DMS53 treated with DMSO at 0.1 percent for 48 hours (cell line): Measurements from ENCODE around the gene CD69.
"Not testable (repeated sequence)": the region's sequence is repeated elsewhere in the genome, so short reads cannot be mapped to it uniquely, and the experiment has no call there.

ENCODE experiments used
- DNase-seq: peaks from one replicate; lab custom pipeline; 2025; ENCODE audit not compliant: unreplicated experiment; lab: John Stamatoyannopoulos, UW

The CD69 gene

GRCh38 chr12:9724023-9724422 lies 36.7 kb downstream of the CD69 start:
- DNase-seq = no peak

DNA sequence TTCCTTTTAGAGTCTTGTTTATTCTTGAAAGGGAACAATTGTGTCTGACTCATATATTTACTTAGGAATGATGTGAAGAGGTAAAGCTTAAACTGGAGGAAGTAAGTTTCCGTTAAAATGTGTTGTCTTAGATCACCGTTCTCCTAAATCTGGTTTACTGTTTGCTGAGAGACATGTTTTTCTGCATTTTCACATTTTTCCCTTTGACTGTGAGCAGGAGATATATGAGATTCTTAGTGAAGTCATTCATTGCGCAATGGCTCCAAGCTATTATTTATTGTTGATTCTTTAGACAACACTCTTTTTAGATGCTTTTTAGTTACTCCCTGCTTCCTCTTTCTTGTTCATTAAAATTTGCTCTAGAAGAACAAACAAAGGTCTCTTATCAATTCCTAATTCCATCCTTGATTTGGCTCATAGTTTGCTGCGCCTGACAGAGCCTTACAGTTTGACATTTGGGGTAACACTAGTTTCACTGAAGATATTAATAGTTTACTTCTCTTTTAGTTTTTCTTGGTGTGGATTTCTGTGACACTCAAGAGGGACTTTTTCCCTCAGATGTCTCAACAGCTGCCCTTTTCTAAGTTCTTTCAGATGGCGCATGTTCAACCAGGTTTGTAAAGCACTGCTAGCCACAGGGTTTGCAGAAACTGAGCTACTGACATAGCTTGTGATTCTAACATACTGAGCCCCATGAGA lies 39.2 kb downstream of the CD69 start:
- DNase-seq = peak; percentile 91

GRCh38 chr12:9719790-9720189 lies 40.9 kb downstream of the CD69 start:
- DNase-seq = no peak

GRCh38 chr12:9718968-9719367 lies 41.7 kb downstream of the CD69 start:
- peak; percentile 66 for DNase-seq

DNA sequence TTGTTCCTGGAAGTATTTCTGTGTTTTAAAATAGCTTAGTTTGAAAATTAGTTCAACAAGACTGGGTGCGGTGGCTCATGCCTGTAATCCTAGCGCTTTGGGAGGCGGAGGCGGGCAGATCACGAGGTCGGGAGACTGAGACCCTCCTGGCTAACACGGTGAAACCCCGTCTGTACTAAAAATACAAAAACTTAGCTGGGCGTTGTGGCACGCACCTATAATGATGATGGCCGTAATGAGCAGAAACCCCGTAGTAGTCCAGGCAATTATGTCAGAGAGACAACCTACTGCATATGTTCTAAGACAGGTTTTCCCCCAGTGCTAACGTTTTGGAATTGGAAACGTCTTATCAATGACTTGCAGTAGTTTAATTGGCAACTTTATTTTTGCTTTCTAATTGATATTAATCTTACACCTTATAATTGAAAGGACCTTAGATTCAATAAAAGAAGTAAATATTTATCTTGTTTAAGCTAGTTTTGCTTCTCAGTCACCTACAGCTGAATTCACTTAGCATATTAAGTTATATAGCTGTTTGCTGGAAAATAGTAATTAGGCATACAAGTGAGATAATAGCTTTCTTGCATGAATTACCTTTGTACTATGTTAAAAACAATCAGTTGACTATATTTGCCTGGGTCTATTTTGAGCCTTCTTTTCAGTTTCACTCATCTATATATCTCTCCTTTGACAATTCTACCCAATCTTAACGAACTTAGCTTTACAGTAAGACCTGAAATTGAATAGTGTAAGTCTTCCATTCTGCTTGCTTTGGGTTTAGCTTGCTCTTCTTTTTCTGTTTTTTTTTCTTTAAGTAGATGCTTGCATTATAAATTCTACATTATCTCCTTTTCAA lies 43.4 kb downstream of the CD69 start:
- DNase-seq = no peak

DNA sequence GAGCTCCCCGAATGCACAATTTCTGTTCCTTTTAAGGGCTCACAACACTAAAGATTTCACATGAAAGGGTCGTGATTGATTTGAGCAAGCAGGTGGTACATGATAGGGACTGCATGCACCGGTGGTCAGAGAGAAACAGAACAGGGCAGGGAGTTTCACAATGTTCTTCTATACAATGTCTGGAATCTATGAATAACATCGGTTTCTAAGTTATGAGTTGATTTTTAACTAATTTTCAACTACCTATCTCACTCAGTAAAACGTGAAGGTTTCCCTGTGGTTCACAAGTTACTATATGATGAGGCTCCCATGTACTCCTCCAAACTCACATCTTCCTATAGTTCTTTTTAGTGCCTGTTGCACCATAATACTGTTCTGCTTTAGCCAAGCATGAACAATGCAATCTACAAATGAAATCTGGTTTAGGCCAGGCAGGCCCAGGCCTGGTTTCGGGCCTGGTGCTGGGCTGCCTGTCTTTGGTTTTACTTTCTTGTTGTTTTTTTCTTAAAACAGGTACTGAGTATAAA lies 47.6 kb downstream of the CD69 start:
- DNase-seq = not testable (repeated sequence)

DNA sequence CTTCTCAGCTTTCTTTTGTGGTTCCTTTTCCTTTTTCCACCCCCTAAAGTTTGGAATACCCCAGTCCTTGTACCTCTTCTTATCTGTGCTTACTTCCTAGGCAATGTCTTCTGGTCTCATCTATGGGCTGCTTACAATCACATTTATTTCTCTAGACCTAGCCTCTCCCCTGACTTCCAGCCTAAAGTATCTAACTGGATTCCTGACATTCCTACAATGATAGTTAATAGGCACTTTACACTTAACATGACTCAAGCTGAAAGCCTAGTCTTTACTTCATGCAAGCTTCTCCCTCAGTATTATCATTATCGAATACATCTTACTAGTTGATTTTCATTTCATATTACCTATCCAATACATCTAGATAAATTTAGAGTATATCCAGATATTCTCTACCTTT lies 49.0 kb downstream of the CD69 start:
- no peak for DNase-seq

- no peak for DNase-seq
Observed at GRCh38 chr12:9710584-9711375, 49.9 kb downstream of the CD69 start.

- no peak for DNase-seq
Observed at GRCh38 chr12:9708853-9709252, 51.8 kb downstream of the CD69 start.

DNA sequence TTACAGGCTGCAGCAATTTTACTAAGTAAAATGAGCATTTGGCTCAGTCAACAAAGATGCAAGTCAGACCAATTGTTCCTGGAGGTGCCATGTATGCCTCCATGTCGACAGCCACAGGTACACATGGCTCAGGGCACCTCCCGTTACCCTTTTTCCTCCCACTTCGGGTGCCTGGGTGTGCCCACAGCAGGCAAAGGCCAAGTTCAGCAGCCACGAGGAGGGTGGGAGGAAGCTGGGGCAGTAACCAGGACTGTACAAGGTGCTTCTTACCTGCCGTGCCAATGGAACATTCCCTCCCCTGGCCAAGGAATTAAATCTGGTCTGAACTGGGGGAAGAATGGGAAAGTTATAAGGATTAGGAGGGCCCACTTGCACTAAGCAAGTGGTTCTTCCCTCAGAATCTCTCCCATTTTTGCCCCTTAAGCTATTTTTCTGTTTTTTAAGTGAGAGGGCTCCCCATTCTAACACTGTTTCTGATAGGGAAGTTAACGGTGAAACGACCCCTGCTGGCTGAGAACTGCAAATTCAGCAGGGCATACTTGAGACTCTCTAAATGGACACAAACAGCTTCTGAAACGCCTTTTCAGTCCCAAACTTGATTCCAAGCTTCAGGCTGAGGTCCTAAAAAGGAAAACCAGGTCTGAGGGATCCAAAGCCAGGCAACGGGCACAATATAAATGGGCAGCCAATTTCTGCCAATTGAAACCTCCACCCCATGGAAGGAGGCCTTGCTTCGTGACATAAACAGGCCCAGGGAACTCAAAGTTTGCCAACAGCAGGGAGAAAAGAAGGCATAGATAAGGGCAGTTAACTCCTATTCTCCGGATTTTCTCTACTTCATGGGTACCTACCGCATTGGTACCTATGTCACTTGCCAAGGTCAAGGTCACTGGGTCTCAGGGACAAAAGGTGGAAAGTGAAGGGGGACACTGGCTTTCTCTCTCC lies 52.6 kb downstream of the CD69 start:
- peak; percentile 69 for DNase-seq

GRCh38 chr12:9707356-9707755 lies 53.3 kb downstream of the CD69 start:
- no peak for DNase-seq

GRCh38 chr12:9706086-9706685 lies 54.5 kb downstream of the CD69 start:
- DNase-seq = peak; percentile 36

GRCh38 chr12:9704561-9704960 lies 56.1 kb downstream of the CD69 start:
- DNase-seq = not testable (repeated sequence)
